Fibroblast of mammary gland (primary cell): ENCODE results near the gene TPST2.

Experiments used
- DNase-seq: peaks from one replicate; pipeline ENCODE4 v3.0.0-alpha.2; 2010; ENCODE audit warnings: low read depth
- H3K4me3 ChIP-seq: 2 replicates; pipeline ENCODE4 v1.5.1; 2011; ENCODE audit warnings: low read depth, mild to moderate bottlenecking, low read length, moderate library complexity; ENCODE audit not compliant: control insufficient read depth
- TF ChIP-seq, protein P1 (sequence below): conservative IDR thresholded peaks from 2 replicates; pipeline ENCODE4 v1.5.1; 2011; ENCODE audit warnings: low read depth, low read length, inconsistent platforms; ENCODE audit not compliant: control insufficient read depth, insufficient read depth

Gene TPST2

DNA sequence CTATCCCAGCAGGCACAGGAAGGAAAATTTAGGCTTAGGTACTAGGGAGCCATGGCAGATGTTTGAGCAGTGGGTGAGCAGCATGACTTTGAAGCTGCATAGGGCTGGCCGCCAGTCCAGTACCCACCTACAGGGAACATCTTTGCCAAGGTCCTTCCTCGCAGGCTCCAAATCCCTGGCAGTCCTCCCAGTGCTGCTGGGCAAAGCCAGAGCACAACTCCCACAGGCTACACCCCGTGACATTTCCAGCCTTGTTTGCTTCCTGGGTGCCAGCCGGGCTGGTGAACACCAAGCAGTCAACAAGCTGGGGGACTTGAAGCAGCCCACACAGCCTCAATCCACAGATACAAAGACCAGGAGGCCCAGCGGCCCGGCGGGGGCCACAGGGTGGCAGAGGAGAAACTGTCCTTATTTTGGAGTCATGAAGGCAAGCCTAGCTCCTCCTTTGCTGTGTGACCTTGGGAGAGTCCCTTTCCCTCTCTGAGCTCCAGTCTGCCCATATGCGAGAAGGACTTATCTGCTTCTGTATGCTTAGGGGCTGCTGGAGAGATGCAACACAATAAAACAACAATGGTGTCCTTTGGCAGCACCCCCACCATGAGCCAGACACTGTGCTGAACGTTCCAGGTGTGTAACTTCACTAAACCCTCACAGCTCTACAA lies 28.0 kb downstream of the TPST2 start:
- TF ChIP-seq, protein P1, sequence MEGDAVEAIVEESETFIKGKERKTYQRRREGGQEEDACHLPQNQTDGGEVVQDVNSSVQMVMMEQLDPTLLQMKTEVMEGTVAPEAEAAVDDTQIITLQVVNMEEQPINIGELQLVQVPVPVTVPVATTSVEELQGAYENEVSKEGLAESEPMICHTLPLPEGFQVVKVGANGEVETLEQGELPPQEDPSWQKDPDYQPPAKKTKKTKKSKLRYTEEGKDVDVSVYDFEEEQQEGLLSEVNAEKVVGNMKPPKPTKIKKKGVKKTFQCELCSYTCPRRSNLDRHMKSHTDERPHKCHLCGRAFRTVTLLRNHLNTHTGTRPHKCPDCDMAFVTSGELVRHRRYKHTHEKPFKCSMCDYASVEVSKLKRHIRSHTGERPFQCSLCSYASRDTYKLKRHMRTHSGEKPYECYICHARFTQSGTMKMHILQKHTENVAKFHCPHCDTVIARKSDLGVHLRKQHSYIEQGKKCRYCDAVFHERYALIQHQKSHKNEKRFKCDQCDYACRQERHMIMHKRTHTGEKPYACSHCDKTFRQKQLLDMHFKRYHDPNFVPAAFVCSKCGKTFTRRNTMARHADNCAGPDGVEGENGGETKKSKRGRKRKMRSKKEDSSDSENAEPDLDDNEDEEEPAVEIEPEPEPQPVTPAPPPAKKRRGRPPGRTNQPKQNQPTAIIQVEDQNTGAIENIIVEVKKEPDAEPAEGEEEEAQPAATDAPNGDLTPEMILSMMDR, result no peak
- no peak for DNase-seq
- no peak overlapping the region for H3K4me3 ChIP-seq

DNA sequence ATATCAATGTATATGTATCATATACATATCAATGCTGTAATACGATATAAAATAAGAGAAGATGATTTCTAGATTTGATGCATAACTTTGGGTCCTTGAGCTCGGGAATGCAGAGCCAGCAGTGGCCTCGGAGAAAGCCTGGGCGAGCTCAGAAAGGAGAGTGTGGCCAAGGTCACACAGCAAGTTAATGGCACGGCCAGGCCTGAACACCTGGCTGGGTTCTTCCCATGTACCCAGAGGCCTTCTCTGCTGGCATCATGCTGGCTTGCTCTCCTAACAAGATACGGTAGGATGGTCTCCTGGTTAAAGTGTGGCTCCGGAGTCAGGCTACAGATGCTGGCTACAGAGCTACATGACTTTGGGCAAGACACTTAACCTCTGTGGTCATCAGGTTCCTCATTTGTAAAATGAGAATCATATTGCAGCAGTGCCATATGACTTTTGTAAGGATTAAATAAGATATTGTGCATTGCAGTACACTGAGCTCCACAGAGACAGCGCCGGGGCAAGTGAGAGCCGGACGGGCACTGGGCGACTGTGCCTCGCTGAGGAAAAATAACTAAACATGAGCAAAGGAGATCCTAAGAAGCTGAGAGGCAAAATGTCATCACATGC lies 29.9 kb downstream of the TPST2 start:
- TF ChIP-seq, protein P1, result no peak
- DNase-seq, result no peak
- no peak overlapping the region for H3K4me3 ChIP-seq

DNA sequence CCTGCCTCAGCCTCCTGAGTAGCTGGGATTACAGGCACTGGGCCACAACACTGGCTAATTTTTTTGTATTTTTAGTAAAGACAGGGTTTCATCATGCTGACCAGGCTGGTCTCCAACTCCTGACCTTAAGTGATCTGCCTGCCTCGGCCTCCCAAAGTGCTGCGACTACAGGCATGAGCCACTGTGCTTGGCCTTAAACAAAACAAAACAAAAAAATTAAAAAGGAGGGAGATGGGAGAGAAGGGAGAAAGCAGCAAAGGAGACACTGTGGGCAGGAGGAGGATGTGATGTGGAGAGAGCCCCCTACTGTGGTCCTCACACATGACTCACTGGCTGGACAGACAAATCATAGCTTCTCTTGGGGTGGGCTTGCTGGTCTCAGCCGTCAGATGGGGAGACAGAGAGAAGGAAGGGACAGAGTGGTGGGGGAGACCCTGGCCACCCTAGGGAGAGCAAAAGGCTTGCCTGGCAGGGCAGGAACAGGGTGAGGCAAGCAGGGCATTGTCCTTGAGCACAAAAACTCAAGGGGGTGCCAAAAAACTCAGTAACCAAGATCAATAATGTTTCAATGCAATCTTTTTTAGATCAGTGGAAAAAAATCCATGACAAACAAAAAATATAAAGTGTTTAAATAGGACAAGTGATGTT lies 31.6 kb downstream of the TPST2 start:
- TF ChIP-seq, protein P1, result no peak
- H3K4me3 ChIP-seq, result no peak overlapping the region
- DNase-seq, result peak; percentile 26

DNA sequence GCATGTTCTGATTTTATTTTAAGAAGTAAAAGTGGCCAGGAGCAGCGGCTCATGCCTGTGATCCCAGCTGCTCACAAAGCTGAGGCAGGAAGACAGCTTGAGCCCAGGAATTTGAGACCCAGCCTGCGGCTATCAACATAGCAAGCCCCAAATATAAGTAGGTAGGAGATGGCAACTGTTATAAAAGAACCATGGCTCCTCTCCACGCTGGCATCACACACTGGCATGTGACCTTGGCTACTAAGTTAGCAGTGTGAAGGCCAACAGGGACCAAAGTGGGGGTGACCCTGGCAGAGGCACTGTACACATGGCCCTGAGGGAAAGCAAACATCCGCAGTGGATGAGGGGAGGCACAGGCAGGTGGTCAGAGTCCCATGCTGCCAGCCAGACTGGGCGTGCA lies 33.0 kb downstream of the TPST2 start:
- no peak overlapping the region for H3K4me3 ChIP-seq
- DNase-seq, result no peak
- TF ChIP-seq, protein P1, result no peak

DNA sequence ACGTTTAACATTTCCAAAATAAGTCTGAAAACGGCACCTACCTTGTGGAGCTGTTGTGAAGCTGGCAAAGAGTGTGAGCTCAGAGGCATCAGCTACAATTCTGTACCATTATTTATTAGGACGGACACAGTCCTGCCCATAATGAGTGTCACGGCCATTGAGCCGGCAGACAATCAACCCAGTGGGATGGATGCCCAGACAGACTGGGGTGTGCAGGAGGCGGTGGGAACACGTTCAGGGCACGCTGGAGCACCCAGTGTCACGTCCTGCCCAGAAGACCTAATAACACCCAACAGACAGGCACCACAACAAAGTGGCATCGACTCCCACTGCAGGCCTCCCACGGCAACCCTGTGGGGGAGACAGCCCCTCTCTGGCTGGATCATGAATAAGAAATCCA lies 34.5 kb downstream of the TPST2 start:
- TF ChIP-seq, protein P1, result no peak
- no peak overlapping the region for H3K4me3 ChIP-seq
- DNase-seq, result no peak

DNA sequence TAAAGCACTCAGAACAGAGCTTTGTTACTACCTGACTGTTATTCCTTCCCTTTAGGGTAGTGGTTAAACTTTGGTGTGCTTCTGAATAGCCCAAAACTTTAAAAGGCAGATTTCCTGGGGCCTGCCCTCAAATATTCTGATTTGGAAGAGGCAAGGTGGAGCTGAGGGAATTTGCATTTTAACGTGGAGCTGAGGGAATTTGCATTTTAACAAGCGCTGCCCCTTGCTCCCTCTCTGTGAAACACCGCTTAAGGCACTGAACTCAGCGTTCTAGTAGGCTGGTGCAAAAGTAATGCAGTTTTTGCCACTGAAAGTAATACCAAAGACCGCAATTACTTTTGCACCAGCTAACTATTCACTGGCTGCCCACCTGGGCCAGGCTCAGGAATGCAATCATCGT lies 35.0 kb downstream of the TPST2 start:
- DNase-seq, result no peak
- TF ChIP-seq, protein P1, result no peak
- no peak overlapping the region for H3K4me3 ChIP-seq
